Activated CD8-positive, alpha-beta memory T cell treated with anti-CD3 and anti-CD28 coated beads, Interleukin-2, amount 50 U/mL, for 4 hours (primary cell): ENCODE measurements around the gene FBXW12.
"Not testable (repeated sequence)": the region's sequence is repeated elsewhere in the genome, so short reads cannot be mapped to it uniquely, and the experiment has no call there.

Source experiments
- DNase-seq: peaks from one replicate; pipeline ENCODE4 v3.0.0-alpha.2; 2020

The FBXW12 gene, protein sequence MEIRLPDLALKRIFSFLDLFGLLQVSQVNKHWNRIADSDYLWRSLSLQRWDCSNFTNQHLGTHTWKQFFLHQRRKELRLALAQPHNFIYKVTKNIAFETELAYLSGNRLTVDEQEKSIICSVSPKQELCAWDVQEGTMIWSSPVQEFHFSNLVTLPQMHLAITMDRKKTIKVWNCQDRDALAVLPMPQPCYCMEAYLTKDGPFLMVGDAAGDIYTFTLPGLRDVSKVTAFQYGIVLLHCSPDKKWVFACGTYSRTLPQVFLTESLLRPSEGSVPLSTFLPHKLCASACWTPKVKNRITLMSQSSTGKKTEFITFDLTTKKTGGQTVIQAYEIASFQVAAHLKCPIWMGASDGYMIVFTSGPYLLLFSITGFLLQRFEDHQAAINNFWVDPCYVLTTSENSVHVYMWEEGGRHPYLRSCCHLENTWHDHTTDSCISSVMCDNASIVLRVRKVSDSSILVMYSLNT

GRCh38 chr3:48371651-48372376 lies at the start of gene FBXW12:
Gene FBXW12 (plus strand): TSS chr3:48372219. CDS start chr3:48372768, 549 bp downstream.
- no peak for DNase-seq

GRCh38 chr3:48331706-48332435 lies 40.1 kb upstream of the FBXW12 start:
- DNase-seq = not testable (repeated sequence)

- DNase-seq = not testable (repeated sequence)
Observed at GRCh38 chr3:48333346-48334245, 38.4 kb upstream of the FBXW12 start, which contains the start of gene SPINK8. Gene SPINK8 (minus strand): TSS chr3:48333661. CDS start chr3:48328341, 5,320 bp downstream.

DNA sequence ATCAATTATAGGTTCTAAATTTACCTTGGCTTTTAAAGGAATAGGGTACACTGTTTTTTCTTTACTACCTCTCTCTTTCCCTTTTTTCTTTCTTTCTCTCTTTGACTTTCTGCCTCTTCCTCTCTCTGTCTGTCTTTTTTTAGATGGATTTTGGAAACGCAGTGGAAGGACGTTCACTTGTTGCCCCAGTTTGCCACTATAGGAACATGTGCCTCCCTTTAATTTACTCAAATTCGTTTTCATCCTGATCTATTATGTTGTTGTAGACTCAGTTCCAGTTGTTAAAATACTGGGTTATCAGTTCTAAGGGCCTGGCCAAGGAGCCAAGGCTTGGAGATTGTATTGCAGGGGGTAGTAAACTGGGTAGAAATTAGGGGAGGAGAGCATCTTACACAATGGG lies 37.4 kb upstream of the FBXW12 start:
- DNase-seq = no peak

GRCh38 chr3:48335286-48335685 lies 36.7 kb upstream of the FBXW12 start:
- DNase-seq = not testable (repeated sequence)

DNA sequence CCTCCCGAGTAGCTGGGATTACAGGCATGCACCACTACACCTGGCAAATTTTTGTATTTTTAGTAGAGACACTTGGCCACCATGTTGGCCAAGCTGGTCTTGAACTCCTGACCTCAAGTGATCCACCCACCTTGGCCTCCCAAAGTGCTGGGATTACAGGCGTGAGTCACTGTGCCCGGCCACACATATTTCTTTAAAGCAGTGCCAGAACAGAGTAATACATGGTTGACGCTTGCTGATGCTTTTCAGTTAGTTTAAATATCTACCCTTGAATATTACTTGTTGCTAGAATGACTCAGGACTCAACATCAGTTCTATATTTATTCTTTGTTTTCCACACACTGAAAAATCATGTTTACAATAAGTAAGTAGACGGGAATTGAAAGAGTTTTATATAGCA lies 34.5 kb upstream of the FBXW12 start:
- DNase-seq = not testable (repeated sequence)

DNA sequence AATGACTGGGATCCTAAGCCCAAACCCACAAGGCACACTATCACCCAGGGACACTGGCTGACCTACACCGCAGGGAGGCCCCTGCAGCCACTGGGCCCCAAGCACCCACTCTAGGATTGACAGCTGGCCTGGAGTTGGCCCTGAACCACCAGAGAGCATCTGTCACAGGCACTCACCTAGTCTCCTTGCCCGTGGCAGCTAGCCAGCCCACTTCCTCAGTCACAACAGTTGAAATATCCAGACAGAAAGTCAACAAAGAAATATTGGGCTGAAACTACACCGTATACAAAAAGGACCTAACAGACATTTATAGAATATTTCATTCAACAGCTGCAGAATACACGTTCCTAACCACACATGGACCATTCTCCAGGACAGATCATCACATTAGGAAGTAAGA lies 33.4 kb upstream of the FBXW12 start:
- DNase-seq = no peak

GRCh38 chr3:48343432-48343831 lies 28.6 kb upstream of the FBXW12 start:
- no peak for DNase-seq

GRCh38 chr3:48344867-48345507 lies 27.0 kb upstream of the FBXW12 start:
- DNase-seq = no peak

- no peak for DNase-seq
Observed at GRCh38 chr3:48345946-48346572, 26.0 kb upstream of the FBXW12 start.

GRCh38 chr3:48347500-48347899 lies 24.5 kb upstream of the FBXW12 start:
- DNase-seq = no peak

DNA sequence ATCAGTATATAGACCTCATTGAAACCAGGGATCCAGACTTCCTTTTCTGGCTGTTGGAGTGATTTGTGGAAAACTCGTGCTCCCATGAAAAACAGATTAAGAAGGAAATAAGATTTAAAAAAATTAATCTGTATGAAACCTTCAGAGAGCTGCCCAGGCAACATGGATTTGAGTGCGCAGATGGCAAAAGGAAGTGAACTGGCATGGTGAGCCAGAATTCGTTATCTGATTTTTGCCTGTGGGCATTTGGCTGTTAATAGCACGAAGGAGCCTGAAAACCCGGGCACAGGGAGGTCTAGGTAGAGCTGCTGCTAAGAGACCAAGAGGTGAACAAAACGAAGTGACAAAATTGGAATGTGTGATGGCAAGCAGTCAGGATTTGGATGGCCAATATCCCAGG lies 19.5 kb upstream of the FBXW12 start:
- DNase-seq = no peak

GRCh38 chr3:48353987-48354386 lies 18.0 kb upstream of the FBXW12 start:
- DNase-seq = no peak

DNA sequence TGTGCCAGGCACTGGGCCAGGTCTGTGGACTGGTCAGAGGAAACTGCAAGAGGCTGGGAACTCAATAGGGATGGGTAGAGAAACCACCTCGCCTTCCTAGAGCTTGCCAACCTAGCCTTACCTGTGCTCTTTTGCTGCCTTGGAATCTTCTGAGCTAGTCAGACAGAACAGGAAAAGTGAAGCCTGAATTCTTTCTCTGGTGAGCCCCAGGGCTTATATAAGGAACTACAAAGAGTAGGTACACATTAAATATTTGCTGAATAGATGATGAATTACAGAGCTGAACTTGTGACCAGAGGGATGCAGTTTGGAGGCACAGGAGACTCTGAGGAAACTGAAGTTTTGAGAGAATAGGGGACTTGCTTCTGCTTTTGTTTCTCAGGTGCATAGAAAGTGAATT lies 15.6 kb upstream of the FBXW12 start:
- no peak for DNase-seq

DNA sequence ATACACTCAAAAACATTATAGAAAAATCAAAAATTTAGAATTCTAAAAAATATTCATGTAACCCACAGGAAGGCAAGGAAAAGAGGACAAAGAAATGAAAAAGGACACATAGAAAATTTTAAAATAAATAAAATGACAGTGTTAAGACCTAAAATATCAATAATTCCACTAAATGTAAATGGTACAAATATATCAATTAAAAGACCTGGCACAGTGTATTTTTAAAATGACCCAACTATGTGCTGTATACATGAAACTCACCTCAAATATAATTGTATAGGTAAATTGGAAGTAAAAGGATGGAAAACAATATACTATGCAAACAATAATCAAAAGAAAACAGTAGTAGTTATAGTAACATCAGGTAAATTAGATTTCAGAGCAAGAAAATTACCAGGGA lies 10.1 kb upstream of the FBXW12 start:
- DNase-seq = no peak

DNA sequence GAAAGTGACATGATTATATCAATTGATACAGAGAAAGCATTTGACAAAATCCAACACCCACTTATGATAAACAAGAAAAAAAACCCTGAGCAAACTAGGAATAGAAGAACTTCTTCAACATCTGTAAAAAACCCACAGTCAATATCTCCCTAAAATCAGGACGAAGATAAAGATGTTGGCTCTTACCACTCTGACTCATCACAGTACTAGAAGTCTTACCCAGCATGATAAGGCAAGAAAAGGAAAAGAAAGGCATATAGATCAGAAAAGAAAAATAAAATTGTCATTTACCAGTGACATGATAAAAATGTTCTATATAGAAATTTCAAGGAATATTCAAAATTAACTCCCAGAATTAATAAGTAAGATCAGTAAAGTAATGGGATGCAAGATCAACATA lies 7.2 kb upstream of the FBXW12 start:
- no peak for DNase-seq

GRCh38 chr3:48367201-48367600 lies 4.8 kb upstream of the FBXW12 start:
- no peak for DNase-seq

- DNase-seq = no peak
Observed at GRCh38 chr3:48369693-48370332, 2.2 kb upstream of the FBXW12 start.

- DNase-seq = no peak
Observed at GRCh38 chr3:48370333-48370713, 1.7 kb upstream of the FBXW12 start.

DNA sequence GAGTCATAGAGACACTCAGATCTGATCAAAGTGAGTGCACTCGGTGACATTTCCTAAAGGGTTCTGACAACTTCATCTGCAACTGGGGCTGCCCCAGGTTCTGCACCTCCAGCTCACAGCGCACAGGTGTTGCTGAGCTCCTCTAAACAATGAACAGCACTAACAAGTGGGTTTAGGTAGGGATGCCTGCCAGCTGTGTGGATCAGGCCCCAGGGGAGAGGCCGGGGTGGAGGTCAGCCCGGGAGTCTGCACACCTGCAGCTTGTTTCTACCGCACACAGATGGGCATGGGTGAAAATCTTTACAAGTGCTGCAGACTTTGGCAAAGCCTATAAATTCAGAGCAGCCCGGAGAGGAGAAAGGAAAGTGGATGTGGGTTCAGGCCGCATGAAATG lies 355 bp downstream of the FBXW12 start:
- no peak for DNase-seq
